NCI-H2171 (cell line): ENCODE measurements around the gene SFT2D2.

Source experiments
- DNase-seq: peaks from one replicate; lab custom pipeline; 2025; lab: John Stamatoyannopoulos, UW

SFT2D2 gene

GRCh38 chr1:168223261-168223660 lies 2.5 kb upstream of the SFT2D2 start:
- no peak for DNase-seq

GRCh38 chr1:168223681-168224540 lies 1.9 kb upstream of the SFT2D2 start:
- DNase-seq = no peak

GRCh38 chr1:168224991-168225390 lies 813 bp upstream of the SFT2D2 start:
- DNase-seq = no peak

- no peak for DNase-seq
These were observed 1.8 kb downstream of the SFT2D2 start for GRCh38 chr1:168227620-168228019.

- DNase-seq = no peak
These were observed 4.1 kb downstream of the SFT2D2 start for GRCh38 chr1:168229893-168230292.

GRCh38 chr1:168230709-168231108 lies 4.9 kb downstream of the SFT2D2 start:
- DNase-seq = no peak

- DNase-seq = no peak
These were observed 9.2 kb downstream of the SFT2D2 start for GRCh38 chr1:168234846-168235547.

- no peak for DNase-seq
These were observed 9.7 kb downstream of the SFT2D2 start for GRCh38 chr1:168235548-168235885.

- DNase-seq = no peak
These were observed 10.1 kb downstream of the SFT2D2 start for GRCh38 chr1:168235937-168236336.

- DNase-seq = no peak
These were observed 11.2 kb downstream of the SFT2D2 start for GRCh38 chr1:168236836-168237611.

GRCh38 chr1:168243198-168243597 lies 17.4 kb downstream of the SFT2D2 start:
- DNase-seq = no peak

GRCh38 chr1:168243636-168244212 lies 17.9 kb downstream of the SFT2D2 start:
- DNase-seq = no peak

- DNase-seq = no peak
These were observed 19.2 kb downstream of the SFT2D2 start for GRCh38 chr1:168245042-168245441.

GRCh38 chr1:168246506-168246905 lies 20.7 kb downstream of the SFT2D2 start:
- no peak for DNase-seq

GRCh38 chr1:168252204-168252733 lies 26.5 kb downstream of the SFT2D2 start:
- no peak for DNase-seq

- DNase-seq = no peak
These were observed 30.4 kb downstream of the SFT2D2 start for GRCh38 chr1:168256164-168256563.

GRCh38 chr1:168257397-168257796 lies 31.6 kb downstream of the SFT2D2 start:
- DNase-seq = no peak

- DNase-seq = no peak
These were observed 33.8 kb downstream of the SFT2D2 start for GRCh38 chr1:168259567-168259966.

GRCh38 chr1:168260393-168260792 lies 34.6 kb downstream of the SFT2D2 start:
- no peak for DNase-seq

- DNase-seq = no peak
These were observed 35.6 kb downstream of the SFT2D2 start for GRCh38 chr1:168261390-168261789.

GRCh38 chr1:168263130-168263529 lies 37.3 kb downstream of the SFT2D2 start:
- no peak for DNase-seq

- DNase-seq = no peak
These were observed 38.5 kb downstream of the SFT2D2 start for GRCh38 chr1:168264296-168264695.
